ENCODE data around the gene UAP1L1. TPM values are rescaled to one million over a fixed set of nuclear protein-coding genes. Genes with fewer than 3 reads are reported as not detected.

The UAP1L1 gene
- total RNA-seq, 1 donor from 2014 or later, result 34.2 TPM

- TF ChIP-seq, protein P1, sequence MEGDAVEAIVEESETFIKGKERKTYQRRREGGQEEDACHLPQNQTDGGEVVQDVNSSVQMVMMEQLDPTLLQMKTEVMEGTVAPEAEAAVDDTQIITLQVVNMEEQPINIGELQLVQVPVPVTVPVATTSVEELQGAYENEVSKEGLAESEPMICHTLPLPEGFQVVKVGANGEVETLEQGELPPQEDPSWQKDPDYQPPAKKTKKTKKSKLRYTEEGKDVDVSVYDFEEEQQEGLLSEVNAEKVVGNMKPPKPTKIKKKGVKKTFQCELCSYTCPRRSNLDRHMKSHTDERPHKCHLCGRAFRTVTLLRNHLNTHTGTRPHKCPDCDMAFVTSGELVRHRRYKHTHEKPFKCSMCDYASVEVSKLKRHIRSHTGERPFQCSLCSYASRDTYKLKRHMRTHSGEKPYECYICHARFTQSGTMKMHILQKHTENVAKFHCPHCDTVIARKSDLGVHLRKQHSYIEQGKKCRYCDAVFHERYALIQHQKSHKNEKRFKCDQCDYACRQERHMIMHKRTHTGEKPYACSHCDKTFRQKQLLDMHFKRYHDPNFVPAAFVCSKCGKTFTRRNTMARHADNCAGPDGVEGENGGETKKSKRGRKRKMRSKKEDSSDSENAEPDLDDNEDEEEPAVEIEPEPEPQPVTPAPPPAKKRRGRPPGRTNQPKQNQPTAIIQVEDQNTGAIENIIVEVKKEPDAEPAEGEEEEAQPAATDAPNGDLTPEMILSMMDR (IDR thresholded peaks at IDR 0.05), result no peak
- Mint-ChIP-seq H3K27me3 (ENCODE audit: unreplicated experiment) (no peaks in the 10 kb centered on the region), H3K4me3 (ENCODE audit: unreplicated experiment) (peak overlapping the region; percentile 80), H3K36me3 (ENCODE audit: unreplicated experiment) (peaks cover 15% of the 10 kb centered on the region), H3K27ac (ENCODE audit: unreplicated experiment) (peak overlapping the region; percentile 78), H3K9me3 (ENCODE audit: unreplicated experiment) (no peaks in the 10 kb centered on the region), H3K4me1 (ENCODE audit: unreplicated experiment) (peaks cover 43% of the 10 kb centered on the region)
- no peak for DNase-seq (ENCODE audit: extremely low spot score, unreplicated experiment)
Observed at GRCh38 chr9:137087409-137087925, 10.2 kb downstream of the UAP1L1 start.

DNA sequence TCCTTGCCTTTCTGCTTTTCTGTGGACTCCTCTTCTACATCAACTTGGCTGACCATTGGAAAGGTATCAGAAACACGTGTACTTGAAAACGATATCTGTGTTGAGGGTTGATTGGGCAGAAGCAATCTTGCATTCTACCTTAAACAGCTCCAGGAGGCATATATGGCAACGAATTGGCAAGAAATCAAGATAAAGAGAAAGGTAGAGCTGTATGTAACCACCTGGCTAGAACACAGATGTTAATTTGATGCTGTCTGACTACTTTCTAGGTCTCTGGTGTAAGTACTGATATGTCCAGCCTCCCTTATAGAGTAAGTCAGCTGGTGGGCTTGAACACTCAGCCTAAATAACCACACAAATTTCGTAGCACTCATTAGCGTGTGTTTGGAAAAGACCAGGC lies 10.8 kb downstream of the UAP1L1 start:
- Mint-ChIP-seq H3K27me3 (ENCODE audit: unreplicated experiment) (no peaks in the 10 kb centered on the region), H3K9me3 (ENCODE audit: unreplicated experiment) (no peaks in the 10 kb centered on the region), H3K27ac (ENCODE audit: unreplicated experiment) (no peak overlapping the region), H3K36me3 (ENCODE audit: unreplicated experiment) (peaks cover 22% of the 10 kb centered on the region), H3K4me3 (ENCODE audit: unreplicated experiment) (peak overlapping the region; percentile 80), H3K4me1 (ENCODE audit: unreplicated experiment) (peaks cover 39% of the 10 kb centered on the region)
- no peak for DNase-seq (ENCODE audit: extremely low spot score, unreplicated experiment)
- TF ChIP-seq, protein P1 (IDR thresholded peaks at IDR 0.05), result no peak

GRCh38 chr9:137089232-137089947 lies 12.1 kb downstream of the UAP1L1 start:
- no peak for DNase-seq (ENCODE audit: extremely low spot score, unreplicated experiment)
- Mint-ChIP-seq H3K36me3 (ENCODE audit: unreplicated experiment) (peaks cover 21% of the 10 kb centered on the region), H3K27me3 (ENCODE audit: unreplicated experiment) (no peaks in the 10 kb centered on the region), H3K4me3 (ENCODE audit: unreplicated experiment) (no peak overlapping the region), H3K4me1 (ENCODE audit: unreplicated experiment) (peaks cover 28% of the 10 kb centered on the region), H3K9me3 (ENCODE audit: unreplicated experiment) (no peaks in the 10 kb centered on the region), H3K27ac (ENCODE audit: unreplicated experiment) (peak overlapping the region; percentile 38)
- TF ChIP-seq, protein P1 (IDR thresholded peaks at IDR 0.05), result no peak

GRCh38 chr9:137095664-137096517 lies 18.6 kb downstream of the UAP1L1 start:
- Mint-ChIP-seq H3K27ac (ENCODE audit: unreplicated experiment) (no peak overlapping the region), H3K27me3 (ENCODE audit: unreplicated experiment) (no peaks in the 10 kb centered on the region), H3K4me1 (ENCODE audit: unreplicated experiment) (no peaks in the 10 kb centered on the region), H3K36me3 (ENCODE audit: unreplicated experiment) (peaks cover 37% of the 10 kb centered on the region), H3K4me3 (ENCODE audit: unreplicated experiment) (no peak overlapping the region), H3K9me3 (ENCODE audit: unreplicated experiment) (no peaks in the 10 kb centered on the region)
- TF ChIP-seq, protein P1 (IDR thresholded peaks at IDR 0.05), result no peak
- DNase-seq (ENCODE audit: extremely low spot score, unreplicated experiment), result no peak
